Cardiac fibroblast (primary cell): ENCODE data around the gene CIROP.

Experiments used
- DNase-seq, 2 donors: peaks; one replicate each; pipeline versions ENCODE4 v3.0.0 to v3.0.0-alpha.2; 2010; ENCODE audit warnings: low read depth in 2 of 2
- H3K4me3 ChIP-seq, 2 donors: replicated peaks in 1 of 2; 1 replicate in 1 of 2; 2 replicates in 1 of 2; pipeline ENCODE4 v1.5.1; 2011; ENCODE audit warnings: low read depth in 2 of 2, low read length in 2 of 2, mild to moderate bottlenecking in 2 of 2, moderate library complexity in 1 of 2
- CTCF ChIP-seq: IDR thresholded peaks from one replicate; pipeline ENCODE4 v1.5.1; 2011; ENCODE audit warnings: low read depth, mild to moderate bottlenecking, low read length, inconsistent platforms

CIROP gene

DNA sequence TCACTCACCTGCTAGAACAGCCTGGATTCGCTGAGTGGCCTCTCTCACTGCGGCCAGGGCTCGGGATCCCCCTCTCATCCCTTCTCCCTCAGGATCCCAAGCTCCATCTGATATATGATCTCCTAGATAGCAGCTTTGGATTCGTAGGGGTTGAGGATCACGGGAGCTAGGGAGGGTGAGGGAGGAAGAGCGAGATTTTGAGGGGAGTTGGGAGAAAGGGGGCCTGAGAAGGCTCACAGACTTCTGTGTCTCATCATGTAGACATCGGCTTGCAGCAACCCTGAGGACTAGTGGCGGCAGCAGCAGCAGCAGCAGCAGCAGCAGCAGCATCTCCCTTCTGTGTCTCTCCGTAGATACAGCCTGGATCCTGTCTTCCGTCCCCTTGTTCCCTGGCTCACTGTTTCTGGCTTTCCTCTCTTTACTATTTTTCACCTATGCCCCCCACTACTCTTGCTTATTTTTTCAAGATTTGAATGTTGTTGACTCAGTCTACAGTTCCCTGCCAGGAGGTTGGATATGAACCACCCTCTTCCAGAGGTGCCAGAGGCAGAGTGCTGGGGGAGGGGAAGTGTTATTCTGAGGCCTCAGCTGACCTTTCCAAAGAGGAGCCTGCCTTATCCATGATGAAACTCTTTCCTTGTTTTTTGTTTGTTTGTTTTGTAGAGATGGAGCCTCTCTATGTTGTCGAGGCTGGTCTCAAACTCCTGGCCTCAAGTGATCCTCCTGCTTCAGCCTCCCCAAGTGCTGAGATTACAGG lies at the start of gene CIROP:
CIROP (minus strand) TSS at position 399 of the 757 bp plus-strand sequence; CDS start at position 330, 69 bp downstream.
- DNase-seq, result peak in 1 of 2 donors; percentile 30
- H3K4me3 ChIP-seq, result no peak within 1 kb of the TSS
- TF ChIP-seq CTCF, result no peak

DNA sequence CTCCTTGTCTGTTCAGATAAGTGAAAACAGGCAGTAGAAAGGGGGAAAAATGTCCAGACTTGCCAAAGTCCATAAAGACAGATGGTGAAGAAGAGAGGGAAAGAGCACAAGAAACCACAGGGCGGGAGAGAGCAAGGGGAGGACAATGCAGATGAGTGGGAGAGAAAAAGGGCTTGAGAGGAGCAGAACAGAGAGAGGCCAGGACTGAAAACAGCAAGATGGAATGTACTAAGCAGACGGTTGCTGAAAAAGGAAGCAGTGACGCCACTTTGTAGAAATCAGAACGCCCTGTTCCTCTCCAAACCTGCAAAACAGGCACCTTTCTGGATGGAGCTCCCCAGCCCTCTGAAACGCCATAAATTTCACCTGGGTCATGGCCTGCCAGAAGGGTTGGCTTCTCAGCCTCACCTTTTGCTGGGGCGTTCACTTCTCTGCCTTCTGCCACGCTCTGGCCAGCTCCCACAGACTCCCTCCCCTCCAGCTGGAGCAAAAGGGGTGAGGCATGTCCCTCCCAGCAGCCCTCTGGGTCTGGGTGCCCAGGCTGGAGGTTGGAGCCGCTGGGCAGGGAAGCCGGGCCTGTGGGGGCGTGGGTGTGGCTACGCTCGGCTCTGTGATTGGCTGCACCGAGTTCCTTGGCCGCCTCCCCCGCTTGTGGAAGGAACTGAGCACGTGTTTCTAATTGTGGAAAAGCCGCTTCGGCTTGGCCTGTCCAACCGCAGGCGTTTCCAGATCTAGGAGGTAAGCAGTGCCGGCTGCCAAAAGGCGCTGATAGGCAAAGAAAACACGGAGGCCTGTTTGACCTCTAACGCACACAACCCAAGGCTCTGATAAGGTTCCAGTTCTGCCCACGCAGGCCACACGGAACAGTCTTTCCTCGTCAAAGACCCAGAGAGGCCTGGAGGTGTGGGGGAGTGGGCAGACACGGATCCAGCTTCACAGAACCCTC lies 49.3 kb upstream of the CIROP start:
- peak; percentile 62 to 95 for DNase-seq
- TF ChIP-seq CTCF, result no peak
- no peak overlapping the region for H3K4me3 ChIP-seq

DNA sequence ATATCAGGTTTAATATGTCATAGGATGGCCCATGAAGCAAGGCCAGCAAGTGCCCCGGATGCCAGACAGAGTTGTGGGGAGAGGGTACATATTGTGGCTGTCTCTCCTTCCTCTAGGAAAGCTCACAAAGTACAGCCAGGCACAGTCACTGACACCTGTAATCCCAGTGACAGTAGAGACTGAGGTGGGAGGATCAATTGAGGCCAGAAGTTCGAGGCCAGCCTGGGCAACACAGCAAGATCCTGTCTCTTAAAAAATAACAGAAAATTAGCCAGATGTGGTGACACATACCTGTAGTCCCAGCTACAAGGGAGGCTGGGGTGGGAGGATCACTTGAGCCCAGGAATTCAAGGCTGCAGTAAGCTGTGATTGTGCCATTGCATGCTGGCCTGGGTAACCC lies 46.6 kb upstream of the CIROP start:
- no peak overlapping the region for H3K4me3 ChIP-seq
- DNase-seq, result no peak
- no peak for TF ChIP-seq CTCF

DNA sequence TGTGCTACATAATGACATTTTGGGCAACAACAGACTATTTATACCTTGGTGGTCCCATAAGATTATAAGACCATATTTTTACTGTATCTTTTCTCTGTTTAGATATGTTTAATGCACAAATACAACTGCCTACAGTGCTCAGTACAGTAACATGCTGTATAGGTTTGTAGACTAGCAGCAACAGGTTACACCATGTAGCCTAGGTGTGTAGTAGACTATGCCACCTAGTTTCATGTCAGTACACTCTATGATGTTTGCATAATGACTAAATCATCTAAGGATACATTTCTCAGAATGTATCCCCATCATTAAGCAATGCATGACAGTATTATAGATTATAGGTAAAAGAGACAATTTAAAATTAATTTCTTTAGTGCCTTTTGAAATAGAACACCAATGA lies 45.0 kb upstream of the CIROP start:
- H3K4me3 ChIP-seq, result no peak overlapping the region
- TF ChIP-seq CTCF, result no peak
- DNase-seq, result no peak

DNA sequence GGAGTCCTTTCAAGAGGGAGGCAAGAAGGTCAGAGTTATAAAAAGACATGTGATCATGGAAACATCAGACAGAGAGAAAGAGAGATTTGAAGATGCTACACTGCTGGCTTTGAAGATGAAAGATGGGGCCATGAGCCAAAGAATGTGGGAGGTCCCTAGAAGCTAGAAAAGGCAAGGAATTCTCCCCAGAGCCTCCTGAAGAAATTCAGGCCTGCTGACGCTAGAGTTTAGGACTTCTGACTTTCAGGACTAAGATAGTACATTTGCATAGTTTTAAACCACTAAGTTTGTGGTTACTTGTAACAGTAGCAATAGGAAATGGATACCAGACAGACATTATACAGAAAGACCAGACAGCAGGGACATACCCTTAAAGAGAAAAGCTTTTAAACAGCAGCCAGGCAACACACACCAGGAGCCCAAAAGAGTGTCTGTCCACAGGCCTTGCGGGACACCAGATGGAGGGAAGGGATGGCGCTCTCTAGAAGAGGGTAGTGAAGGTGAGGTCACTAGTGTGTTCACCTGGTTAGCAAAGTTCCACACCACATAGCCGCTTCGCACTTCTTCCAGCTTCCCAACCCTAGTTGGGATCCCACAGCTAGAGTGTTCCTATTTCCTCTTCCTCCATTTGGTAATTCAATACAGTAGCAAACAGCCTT lies 43.9 kb upstream of the CIROP start:
- peak in 1 of 2 donors; percentile 54 for DNase-seq
- TF ChIP-seq CTCF, result no peak
- H3K4me3 ChIP-seq, result no peak overlapping the region

DNA sequence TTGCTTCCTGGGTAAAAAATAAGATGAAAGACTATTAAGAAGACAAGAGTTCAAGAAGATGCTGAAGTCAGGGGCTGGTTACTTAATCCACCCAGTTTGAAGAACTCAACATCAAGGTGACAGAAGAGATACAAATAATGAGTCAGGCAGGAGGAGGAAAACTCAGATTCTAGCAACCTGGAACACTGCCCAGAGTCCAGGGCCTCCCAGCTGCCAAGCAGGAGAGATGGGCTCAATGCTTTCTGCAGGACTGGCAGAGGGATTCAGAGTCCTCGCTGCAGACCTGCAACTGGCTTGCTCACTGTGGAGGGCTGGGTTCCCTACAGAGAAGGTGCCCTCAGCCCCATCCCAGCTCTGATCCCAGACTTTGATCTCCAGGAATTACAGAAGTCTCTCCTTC lies 42.9 kb upstream of the CIROP start:
- no peak for TF ChIP-seq CTCF
- DNase-seq, result peak; percentile 31 to 79

More for the DNA sequence above, 42.9 kb upstream of the CIROP start:
- H3K4me3 ChIP-seq, result no peak overlapping the region
